Osteocyte (in vitro differentiated cells): ENCODE results near the gene LRIT1. TPM values are rescaled to one million over a fixed set of nuclear protein-coding genes. Genes with fewer than 3 reads are reported as not detected.

Source experiments
- DNase-seq: peaks from one replicate; pipeline ENCODE4 v3.0.0; 2021; ENCODE audit warnings: mixed read lengths; ENCODE audit not compliant: unreplicated experiment; ENCODE audit errors: extremely low spot score
- H3K27ac Mint-ChIP-seq: one replicate; pipeline ENCODE4 v1.8.0; 2021; ENCODE audit warnings: mild to moderate bottlenecking, mixed read lengths; ENCODE audit not compliant: unreplicated experiment
- H3K27me3 Mint-ChIP-seq: one replicate; pipeline ENCODE4 v1.8.0; 2021; ENCODE audit warnings: mixed read lengths; ENCODE audit not compliant: unreplicated experiment
- H3K36me3 Mint-ChIP-seq: one replicate; pipeline ENCODE4 v1.8.0; 2021; ENCODE audit warnings: mixed read lengths; ENCODE audit not compliant: unreplicated experiment
- H3K4me1 Mint-ChIP-seq: one replicate; pipeline ENCODE4 v1.8.0; 2021; ENCODE audit warnings: mixed read lengths; ENCODE audit not compliant: unreplicated experiment
- H3K4me3 Mint-ChIP-seq: one replicate; pipeline ENCODE4 v1.8.0; 2021; ENCODE audit warnings: mild to moderate bottlenecking, moderate library complexity, mixed read lengths; ENCODE audit not compliant: unreplicated experiment
- H3K9me3 Mint-ChIP-seq: one replicate; pipeline ENCODE4 v1.8.0; 2021; ENCODE audit warnings: mixed read lengths; ENCODE audit not compliant: unreplicated experiment
- CTCF ChIP-seq: fragments of 200-600 bp; sonication (generic); IDR thresholded peaks from 2 replicates; pipeline ENCODE4 v1.5.0; 2021; ENCODE audit warnings: antibody characterized with exemption, mild to moderate bottlenecking, moderate library complexity
- total RNA-seq: library from RNA; stranded (reverse); gene quantifications from 2 replicates; pipeline ENCODE4 v1.2.1, GENCODE V29; 2021

The LRIT1 gene
- total RNA-seq, 1 donor from 2014 or later: not detected

- Mint-ChIP-seq H3K27ac (no peak overlapping the region), H3K27me3 (peaks cover 8% of the 10 kb centered on the region), H3K4me3 (no peak overlapping the region), H3K9me3 (no peaks in the 10 kb centered on the region), H3K4me1 (no peaks in the 10 kb centered on the region), H3K36me3 (no peaks in the 10 kb centered on the region)
- DNase-seq: peak; percentile 87
- TF ChIP-seq CTCF: peak; percentile 97
Measured at GRCh38 chr10:84264611-84265141, 23.3 kb upstream of the LRIT1 start.

GRCh38 chr10:84263716-84264115 is 22.4 kb upstream of the LRIT1 start:
- Mint-ChIP-seq H3K9me3 (no peaks in the 10 kb centered on the region), H3K27me3 (peaks cover 6% of the 10 kb centered on the region), H3K27ac (no peak overlapping the region), H3K4me1 (no peaks in the 10 kb centered on the region), H3K36me3 (no peaks in the 10 kb centered on the region), H3K4me3 (no peak overlapping the region)
- DNase-seq: peak; percentile 64
- no peak for TF ChIP-seq CTCF

GRCh38 chr10:84262190-84262956 is 21.0 kb upstream of the LRIT1 start:
- no peaks in the 10 kb centered on the region for H3K9me3 Mint-ChIP-seq
- TF ChIP-seq CTCF: no peak
- peak; percentile 65 for DNase-seq
- H3K27me3 Mint-ChIP-seq: peaks cover 2% of the 10 kb centered on the region
- no peak overlapping the region for H3K4me3 Mint-ChIP-seq
- no peak overlapping the region for H3K27ac Mint-ChIP-seq
- no peaks in the 10 kb centered on the region for H3K4me1 Mint-ChIP-seq
- no peaks in the 10 kb centered on the region for H3K36me3 Mint-ChIP-seq

GRCh38 chr10:84261236-84261915 is 20.0 kb upstream of the LRIT1 start:
- Mint-ChIP-seq H3K27me3 (peaks cover 2% of the 10 kb centered on the region), H3K36me3 (no peaks in the 10 kb centered on the region), H3K4me3 (no peak overlapping the region), H3K9me3 (no peaks in the 10 kb centered on the region), H3K4me1 (no peaks in the 10 kb centered on the region), H3K27ac (no peak overlapping the region)
- TF ChIP-seq CTCF: no peak
- peak; percentile 78 for DNase-seq
